GM10266 (cell line): Measurements from ENCODE around the gene SLMAP.
A peak's percentile ranks its signal among the peaks of the same experiment; 100 is the strongest.

Source experiments
- DNase-seq: peaks from one replicate; pipeline ENCODE4 v3.0.0; 2012; ENCODE audit errors: extremely low spot score
- CTCF ChIP-seq: IDR thresholded peaks from 2 replicates; pipeline ENCODE4 v1.5.1; 2012; ENCODE audit warnings: mild to moderate bottlenecking, low read depth; ENCODE audit not compliant: control insufficient read depth, insufficient read depth; ENCODE audit errors: missing control alignments

The SLMAP gene

DNA sequence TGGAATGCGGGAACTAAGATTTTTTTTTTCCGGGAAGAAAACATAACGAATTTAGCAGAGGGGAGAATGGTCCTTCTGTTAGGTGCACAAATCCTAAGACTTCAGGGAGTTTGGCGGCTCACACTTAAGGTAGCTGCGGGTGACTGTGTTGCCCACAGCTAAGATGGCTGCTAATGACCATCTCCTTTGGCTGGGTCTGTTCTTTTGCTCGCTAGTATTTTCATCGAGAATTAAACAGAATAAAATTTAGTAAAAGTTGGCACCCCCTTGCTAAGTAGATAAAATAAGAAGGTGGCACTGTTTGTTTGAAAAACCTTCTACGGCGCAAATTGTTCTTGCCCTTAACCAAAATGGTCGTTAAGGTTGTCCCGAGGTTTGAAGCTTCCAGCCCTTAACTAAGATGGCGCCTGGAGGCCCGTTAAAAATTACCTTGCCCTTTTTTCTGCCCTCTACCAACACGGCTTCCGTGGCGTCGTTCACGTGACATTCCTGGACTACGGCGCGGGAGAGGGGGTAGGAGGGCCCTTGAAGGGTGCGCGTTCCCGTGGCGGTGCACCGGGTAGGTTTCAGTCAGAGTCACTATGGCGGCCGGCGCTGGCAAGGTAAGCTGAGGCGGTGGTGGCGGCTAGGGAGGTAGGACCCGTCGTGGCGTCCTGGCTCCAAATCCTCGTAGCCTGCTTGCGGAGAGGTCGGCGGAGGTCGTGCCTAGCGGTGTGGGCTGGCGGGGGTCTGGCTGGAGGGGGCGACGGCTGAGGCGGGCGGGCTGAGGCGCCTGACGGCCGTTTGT is at the start of gene SLMAP:
Gene SLMAP (plus strand): TSS at position 569 of the 787 bp plus-strand sequence. CDS start 1,343 bp downstream, outside the sequence.
- TF ChIP-seq CTCF, result no peak

GRCh38 chr3:57706462-57706861 is 49.6 kb upstream of the SLMAP start:
- TF ChIP-seq CTCF, result no peak
- DNase-seq, result no peak

More for the DNA sequence above, at the start of gene SLMAP:
- peak; percentile 95 for DNase-seq

GRCh38 chr3:57709031-57709430 is 47.1 kb upstream of the SLMAP start:
- no peak for DNase-seq
- TF ChIP-seq CTCF, result no peak

DNA sequence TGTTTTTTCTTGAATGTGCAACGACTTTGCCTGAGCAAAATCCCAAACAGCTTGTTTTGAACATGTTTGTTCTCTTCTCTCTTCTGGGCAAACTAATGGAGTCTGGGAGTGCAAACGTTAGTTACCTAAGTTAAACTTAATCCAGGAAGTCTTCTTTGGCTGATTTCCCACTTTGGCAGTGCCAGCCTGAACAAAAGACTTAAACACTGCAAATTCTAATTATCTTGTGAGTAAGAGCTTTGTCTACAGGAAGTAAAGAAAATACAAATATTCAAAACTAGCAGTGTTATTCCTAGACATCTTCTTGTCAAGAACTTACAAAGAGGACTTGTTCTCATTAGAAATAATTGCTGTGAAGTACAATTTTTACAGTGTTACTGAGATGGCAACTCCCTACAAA is 46.5 kb upstream of the SLMAP start:
- TF ChIP-seq CTCF, result no peak
- no peak for DNase-seq

- DNase-seq, result no peak
- no peak for TF ChIP-seq CTCF
Observed at GRCh38 chr3:57715686-57716085, 40.4 kb upstream of the SLMAP start.

- DNase-seq, result no peak
- TF ChIP-seq CTCF, result no peak
Observed at GRCh38 chr3:57717205-57717868, 38.8 kb upstream of the SLMAP start.

GRCh38 chr3:57718118-57718517 is 38.0 kb upstream of the SLMAP start:
- DNase-seq, result no peak
- no peak for TF ChIP-seq CTCF
